Gastrocnemius medialis (tissue), 4 donors: ENCODE measurements around the gene GRIN2A.

Source experiments
- CTCF ChIP-seq, 5 experiments: fragments of 450-650 bp in 3 of 5; fragments of 200-600 bp in 2 of 5; sonication (generic) in 2 of 5; IDR thresholded peaks in 4 of 5; conservative IDR thresholded peaks in 1 of 5; 1 replicate in 4 of 5; 2 replicates in 1 of 5; pipeline ENCODE4 v1.5.1; 2016 to 2019; ENCODE audit warnings: antibody characterized with exemption in 5 of 5, mild to moderate bottlenecking in 3 of 5, moderate library complexity in 3 of 5
- POLR2A ChIP-seq, 2 donors: fragments of 450-650 bp; IDR thresholded peaks; one replicate each; pipeline ENCODE4 v1.6.1; 2017; ENCODE audit warnings: antibody characterized with exemption in 2 of 2, mild to moderate bottlenecking in 2 of 2, moderate library complexity in 2 of 2

GRCh38 chr16:10098991-10099390, 83.2 kb downstream of the GRIN2A start:
- no peak for TF ChIP-seq CTCF (IDR thresholded peaks at IDR 0.05 in 4 of 5, conservative IDR thresholded peaks at IDR 0.05 in 1 of 5)
- no peak for TF ChIP-seq POLR2A (IDR thresholded peaks at IDR 0.05)
